KOPT-K1 (cell line): ENCODE data around the gene ZFYVE16.
"Not testable (repeated sequence)": the region's sequence is repeated elsewhere in the genome, so short reads cannot be mapped to it uniquely, and the experiment has no call there.

Experiments
- H3K27ac ChIP-seq: fragments of 200-600 bp; sonication (generic); 2 replicates; pipeline ENCODE4 v1.5.1; 2016; ENCODE audit warnings: antibody characterized with exemption, mild to moderate bottlenecking, low read depth, low read length; ENCODE audit not compliant: poor library complexity, severe bottlenecking
- H3K36me3 ChIP-seq: fragments of 200-600 bp; sonication (generic); 2 replicates; pipeline ENCODE4 v1.5.1; 2017; ENCODE audit warnings: antibody characterized with exemption, mild to moderate bottlenecking, low read length, moderate library complexity; ENCODE audit not compliant: insufficient read depth
- H3K9me3 ChIP-seq: fragments of 200-600 bp; sonication (generic); 2 replicates; pipeline ENCODE4 v1.5.1; 2017; ENCODE audit warnings: antibody characterized with exemption, low read length, mild to moderate bottlenecking; ENCODE audit not compliant: insufficient read depth, poor library complexity, severe bottlenecking

Gene ZFYVE16

DNA sequence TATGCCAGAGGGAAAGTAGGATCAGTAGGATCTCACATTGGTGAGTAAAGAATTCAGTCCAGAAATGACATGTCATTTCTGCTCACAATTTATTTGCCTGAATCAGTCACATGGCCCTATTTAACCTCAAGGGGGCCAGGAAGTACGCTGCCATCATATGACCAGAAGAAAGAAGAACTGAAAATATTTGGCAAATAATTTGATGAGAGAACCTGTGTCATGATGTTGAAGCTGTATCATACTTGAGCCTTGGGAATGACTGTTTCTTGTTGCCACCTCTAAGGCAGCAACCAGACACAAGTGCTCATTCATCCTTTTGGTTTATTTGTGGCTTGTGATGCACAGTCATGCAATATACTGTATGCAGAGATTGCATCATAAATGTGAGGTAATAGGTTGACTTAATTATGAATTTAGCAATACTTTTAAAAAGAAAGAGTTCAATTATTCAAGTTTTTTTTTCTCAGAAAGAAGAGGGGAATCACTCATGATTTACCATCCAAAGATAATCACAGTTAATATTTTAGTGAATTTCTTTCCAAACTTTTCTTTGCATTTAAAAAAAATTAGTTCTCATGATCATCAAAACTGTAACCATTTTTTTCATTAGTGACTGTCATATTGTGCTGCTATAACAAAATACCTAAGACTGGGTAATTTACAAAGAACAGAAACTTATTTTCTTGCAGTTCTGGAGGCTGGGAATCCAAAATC, 8.2 kb upstream of the ZFYVE16 start:
- Histone ChIP-seq H3K36me3 (no peaks in the 10 kb centered on the region), H3K27ac (no peak overlapping the region), H3K9me3 (no peaks in the 10 kb centered on the region)

DNA sequence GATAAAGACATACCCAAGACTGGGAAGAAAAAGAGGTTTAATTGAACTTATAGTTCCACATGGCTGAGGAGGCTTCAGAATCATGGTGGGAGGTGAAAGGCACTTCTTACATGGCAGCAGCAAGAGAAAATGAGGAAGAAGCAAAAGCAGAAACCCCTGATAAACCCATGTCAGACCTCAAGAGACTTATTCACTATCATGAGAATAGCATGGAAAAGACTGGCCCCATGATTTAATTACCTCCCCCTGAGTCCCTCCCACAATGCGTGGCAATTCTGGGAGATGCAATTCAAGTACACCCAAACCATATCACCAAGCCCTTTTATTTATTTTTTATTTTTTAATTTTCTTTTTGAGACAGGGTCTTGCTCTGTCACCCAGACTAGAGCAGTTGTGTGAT, 7.5 kb upstream of the ZFYVE16 start:
- not testable (repeated sequence) for H3K27ac ChIP-seq, H3K9me3 ChIP-seq, H3K36me3 ChIP-seq

DNA sequence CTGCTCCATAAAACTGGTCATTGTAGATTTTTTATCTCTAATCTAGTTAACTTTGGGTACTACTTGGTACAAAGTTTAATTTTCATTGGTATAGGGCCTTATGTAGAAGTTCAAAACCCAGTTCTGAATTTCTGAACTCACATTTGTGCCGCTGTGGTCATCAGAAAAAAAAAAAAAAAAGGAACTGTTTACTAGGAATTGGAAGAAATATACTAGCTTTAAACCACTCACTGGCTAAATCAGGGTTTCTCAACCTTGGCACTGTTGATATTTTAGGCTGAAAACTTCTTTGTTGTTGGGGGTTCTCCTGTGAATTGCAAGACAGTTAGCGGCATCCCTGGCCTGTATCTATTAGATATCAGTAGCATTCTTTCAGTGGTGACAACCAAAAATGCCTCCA, 4.1 kb upstream of the ZFYVE16 start:
- Histone ChIP-seq H3K27ac (no peak overlapping the region), H3K9me3 (no peaks in the 10 kb centered on the region), H3K36me3 (no peaks in the 10 kb centered on the region)

- Histone ChIP-seq H3K36me3 (no peaks in the 10 kb centered on the region), H3K27ac (peak overlapping the region; percentile 83), H3K9me3 (no peaks in the 10 kb centered on the region)
Measured at GRCh38 chr5:80406980-80407734, 707 bp upstream of the ZFYVE16 start.

DNA sequence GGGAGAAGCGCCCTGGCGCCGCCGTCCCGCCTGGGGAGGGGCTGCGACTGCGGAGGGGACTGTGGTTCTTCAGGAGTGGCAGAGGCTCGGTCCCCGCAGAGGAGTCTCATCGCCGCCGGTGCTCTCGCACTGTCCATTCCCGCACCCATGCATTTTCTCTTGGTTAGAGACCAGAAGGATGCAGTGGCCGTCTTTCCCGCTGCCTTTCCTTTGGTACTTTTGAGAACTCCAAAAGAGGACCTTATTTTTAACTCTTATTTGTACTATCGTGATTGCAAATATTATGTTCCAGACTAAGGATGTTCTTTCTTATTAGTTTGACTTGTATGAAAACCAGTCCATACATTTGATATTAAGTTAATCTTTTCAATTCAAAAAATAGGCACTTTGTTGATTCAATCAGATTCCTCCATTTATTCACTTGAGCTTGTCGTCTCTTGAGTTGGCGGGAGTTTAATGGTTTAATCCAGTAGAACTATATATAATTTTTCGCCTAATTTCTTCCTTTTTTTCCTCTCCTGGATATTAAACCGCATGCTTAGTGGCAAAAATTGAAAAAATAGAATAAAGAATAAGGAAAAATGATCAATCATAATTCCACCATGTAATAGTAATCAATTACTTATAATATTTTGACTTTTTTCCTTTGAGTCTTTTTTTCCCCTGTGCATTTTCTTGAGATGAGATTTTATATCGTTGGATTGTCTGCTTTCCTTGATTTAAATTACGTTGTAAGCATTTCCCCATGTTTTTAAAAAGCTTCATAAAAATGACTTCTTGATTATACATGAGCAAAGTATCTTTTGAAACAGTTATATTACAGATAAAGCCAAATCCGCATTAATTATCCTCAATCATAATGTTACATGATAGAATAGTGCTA, 861 bp downstream of the ZFYVE16 start:
- Histone ChIP-seq H3K36me3 (no peaks in the 10 kb centered on the region), H3K27ac (peak overlapping the region; percentile 83), H3K9me3 (no peaks in the 10 kb centered on the region)

DNA sequence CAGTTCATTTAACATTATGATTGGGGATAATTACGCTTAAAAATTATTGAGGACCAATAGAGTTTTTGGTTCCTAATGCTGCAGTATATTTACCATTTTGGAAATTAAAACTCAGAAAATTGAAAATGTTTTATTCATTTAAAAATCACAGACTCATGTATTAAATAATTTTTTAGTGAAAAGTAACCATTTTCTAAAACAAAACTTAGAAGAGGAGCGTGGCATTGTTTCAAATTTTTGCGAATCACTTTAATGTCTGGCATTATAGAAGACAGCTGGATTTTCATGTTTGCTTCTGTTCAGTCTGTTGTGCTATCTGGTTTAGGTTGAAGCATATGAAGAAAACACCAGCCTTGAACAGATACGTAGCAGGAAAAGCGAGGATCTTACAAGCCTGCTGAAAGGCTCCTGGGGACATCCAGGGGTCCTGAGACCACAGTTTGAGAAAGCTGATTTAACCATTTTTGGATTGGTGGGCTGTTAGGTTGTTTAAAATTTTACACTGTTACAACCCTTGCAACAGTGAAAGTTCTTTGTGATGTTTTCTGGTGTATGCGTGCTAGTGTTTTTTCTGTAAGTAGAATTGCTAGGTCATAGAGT, 1.6 kb downstream of the ZFYVE16 start:
- H3K9me3 ChIP-seq = no peaks in the 10 kb centered on the region
- no peaks in the 10 kb centered on the region for H3K36me3 ChIP-seq
- H3K27ac ChIP-seq = no peak overlapping the region

DNA sequence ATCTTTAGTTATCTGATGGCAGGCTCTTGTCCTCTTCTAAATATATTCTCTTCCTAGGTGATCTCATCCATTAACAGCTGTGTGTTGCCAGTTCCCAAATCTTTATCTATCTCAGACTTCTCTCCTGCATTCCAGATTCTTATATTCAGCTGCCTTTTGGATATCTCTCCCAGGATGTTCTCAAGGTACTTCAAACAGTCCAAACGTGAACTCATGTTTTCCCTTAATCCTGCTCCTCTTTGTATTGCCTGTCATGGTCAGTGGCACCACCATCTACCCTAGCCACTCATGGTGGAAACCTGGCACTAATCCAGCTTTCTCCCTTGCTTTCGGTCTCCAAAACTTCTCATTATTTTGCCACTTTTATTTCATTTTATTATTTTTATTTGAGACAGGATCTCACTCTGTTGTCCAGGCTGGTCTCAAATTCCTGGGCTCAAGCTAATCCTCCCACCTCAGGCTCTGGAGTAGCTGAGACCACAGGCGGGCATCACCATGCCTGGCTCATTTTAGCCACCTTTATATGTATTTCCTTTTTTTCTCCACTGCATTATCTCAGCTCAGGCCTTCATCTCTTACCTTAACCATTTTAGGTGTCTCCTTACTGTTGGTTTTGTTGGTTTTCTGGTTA, 3.8 kb downstream of the ZFYVE16 start:
- Histone ChIP-seq H3K27ac (no peak overlapping the region), H3K9me3 (no peaks in the 10 kb centered on the region), H3K36me3 (no peaks in the 10 kb centered on the region)

DNA sequence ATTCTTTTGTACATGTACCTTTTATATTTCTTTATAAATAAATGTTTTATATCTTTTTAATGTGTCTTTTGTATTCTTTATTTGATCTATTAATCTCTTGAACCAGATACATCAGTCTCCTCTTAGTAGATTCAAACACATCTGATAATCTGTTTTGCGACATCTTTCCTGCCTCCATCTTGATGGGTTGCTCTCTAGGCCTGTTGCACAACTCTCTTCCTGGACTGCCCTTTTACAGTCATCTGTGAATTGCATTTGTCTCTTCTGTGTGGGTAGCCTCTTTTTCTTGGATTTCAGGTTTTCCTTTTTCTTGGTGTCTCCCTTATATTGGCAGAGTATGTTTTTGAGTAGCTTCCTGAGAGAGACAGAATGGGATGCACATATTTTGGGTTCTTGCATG, 6.2 kb downstream of the ZFYVE16 start:
- Histone ChIP-seq H3K36me3 (no peaks in the 10 kb centered on the region), H3K27ac (no peak overlapping the region)

DNA sequence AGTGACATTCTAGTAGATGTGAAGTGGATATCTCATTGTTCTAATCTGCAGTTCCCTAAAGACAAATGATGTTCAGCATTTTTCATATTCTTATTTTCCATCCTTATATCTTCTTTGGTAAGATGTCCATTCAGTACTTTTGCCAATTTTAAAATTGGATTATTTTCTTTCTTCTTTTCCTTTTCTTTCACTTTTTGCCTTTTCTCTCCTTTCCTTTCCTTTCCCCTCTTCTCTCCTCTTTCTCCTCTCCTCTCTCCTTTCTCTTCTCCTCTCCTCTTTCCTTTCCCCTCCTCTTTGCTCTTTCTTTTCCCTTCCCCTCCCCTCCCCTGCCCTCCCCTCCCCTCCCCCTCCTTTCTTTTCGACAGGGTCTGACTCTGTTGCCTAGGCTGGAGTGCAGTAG, 10.1 kb downstream of the ZFYVE16 start:
- Histone ChIP-seq H3K27ac (no peak overlapping the region), H3K36me3 (no peaks in the 10 kb centered on the region), H3K9me3 (peaks cover 11% of the 10 kb centered on the region)

More for the DNA sequence above, 6.2 kb downstream of the ZFYVE16 start:
- no peaks in the 10 kb centered on the region for H3K9me3 ChIP-seq

DNA sequence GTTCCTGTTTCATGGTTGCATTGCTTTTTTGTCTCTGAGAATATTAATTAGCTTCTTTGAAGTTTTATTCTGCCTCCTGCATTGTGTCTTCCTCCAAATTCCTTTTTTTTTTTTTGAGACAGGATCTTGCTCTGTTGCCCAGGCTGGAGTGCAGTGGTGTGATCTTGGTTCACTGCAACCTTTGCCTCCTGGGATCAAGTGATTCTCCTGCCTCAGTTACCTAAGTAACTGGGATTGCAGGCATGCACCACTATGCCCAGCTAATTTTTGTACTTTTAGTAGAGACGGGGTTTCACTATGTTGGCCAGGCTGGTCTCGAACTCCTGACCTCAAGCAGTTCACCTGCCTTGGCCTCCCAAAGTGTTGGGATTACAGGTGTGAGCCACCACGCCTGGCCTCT, 16.5 kb downstream of the ZFYVE16 start:
- H3K9me3 ChIP-seq = peaks cover 39% of the 10 kb centered on the region
- H3K27ac ChIP-seq, H3K36me3 ChIP-seq: not testable (repeated sequence)

DNA sequence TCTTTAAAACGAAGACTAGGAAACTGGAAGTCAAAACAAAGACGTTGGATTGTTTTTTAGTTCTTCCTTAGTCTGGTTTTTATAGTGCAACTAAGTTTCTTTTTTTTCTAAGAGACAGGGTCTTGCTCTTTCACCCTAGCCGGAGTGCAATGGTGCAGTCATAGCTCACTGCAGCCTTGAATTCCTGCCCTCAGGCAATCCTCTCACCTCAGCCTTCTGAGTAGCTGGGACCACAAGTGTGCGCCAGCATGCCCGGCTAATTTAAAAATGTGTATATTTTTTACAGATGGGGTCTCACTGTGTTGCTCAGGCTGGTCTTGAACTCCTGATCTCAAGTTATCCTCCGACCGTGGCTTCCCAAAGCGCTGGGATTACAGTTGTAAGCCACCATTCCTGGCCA, 27.6 kb downstream of the ZFYVE16 start:
- Histone ChIP-seq H3K27ac (no peak overlapping the region), H3K9me3 (no peaks in the 10 kb centered on the region), H3K36me3 (peaks cover 26% of the 10 kb centered on the region)

GRCh38 chr5:80437326-80437725, 29.5 kb downstream of the ZFYVE16 start:
- H3K27ac ChIP-seq = no peak overlapping the region
- H3K9me3 ChIP-seq = no peaks in the 10 kb centered on the region
- peaks cover 26% of the 10 kb centered on the region for H3K36me3 ChIP-seq

DNA sequence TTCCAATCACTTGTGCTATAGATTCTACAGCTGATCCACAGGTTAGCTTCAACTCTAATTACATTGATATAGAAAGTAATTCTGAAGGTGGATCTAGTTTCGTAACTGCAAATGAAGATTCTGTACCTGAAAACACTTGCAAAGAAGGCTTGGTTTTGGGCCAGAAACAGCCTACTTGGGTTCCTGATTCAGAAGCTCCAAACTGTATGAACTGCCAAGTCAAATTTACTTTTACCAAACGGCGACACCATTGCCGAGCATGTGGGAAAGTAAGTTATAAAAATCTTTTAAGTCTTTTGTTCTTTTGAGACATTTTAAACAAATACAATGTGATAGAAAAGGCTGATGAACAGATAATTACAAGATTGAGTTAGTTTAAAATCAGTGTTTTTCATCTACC, 30.9 kb downstream of the ZFYVE16 start:
- H3K9me3 ChIP-seq = no peaks in the 10 kb centered on the region
- H3K36me3 ChIP-seq = peaks cover 32% of the 10 kb centered on the region
- H3K27ac ChIP-seq = no peak overlapping the region

GRCh38 chr5:80439213-80439612, 31.3 kb downstream of the ZFYVE16 start:
- H3K27ac ChIP-seq = no peak overlapping the region
- peaks cover 32% of the 10 kb centered on the region for H3K36me3 ChIP-seq
- H3K9me3 ChIP-seq = no peaks in the 10 kb centered on the region
